Measurements from ENCODE around the gene NBAS. TPM values are rescaled to one million over a fixed set of nuclear protein-coding genes. Genes with fewer than 3 reads are reported as not detected.
A peak's percentile ranks its signal among the peaks of the same experiment; 100 is the strongest.

The NBAS gene
- total and polyA plus RNA-seq, 2 of the 13 experiments (the other 11 are each of a cell fraction or from before 2014, with no cell fraction given), result 33.6 to 58.7 TPM

DNA sequence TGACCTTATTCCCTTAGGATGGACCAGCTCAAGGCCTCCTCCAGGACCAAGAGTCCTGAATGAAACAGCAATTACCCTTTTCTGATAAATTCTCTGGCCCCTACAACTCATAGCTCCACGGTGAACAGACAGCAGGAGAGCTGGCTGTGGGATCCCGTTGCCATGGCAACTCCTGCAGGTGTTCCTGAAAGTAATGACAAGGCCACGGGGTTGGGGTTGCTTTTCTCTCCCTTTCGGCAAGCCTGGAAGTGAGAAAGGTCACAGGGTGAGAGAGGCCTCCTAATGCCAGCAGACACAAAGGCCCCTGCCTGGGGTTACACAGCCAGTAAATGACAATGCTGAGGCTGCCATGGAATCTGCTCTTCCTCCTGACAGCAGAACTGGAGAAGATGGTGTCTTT is 403.0 kb downstream of the NBAS start (continued):
- TF ChIP-seq, protein P1, sequence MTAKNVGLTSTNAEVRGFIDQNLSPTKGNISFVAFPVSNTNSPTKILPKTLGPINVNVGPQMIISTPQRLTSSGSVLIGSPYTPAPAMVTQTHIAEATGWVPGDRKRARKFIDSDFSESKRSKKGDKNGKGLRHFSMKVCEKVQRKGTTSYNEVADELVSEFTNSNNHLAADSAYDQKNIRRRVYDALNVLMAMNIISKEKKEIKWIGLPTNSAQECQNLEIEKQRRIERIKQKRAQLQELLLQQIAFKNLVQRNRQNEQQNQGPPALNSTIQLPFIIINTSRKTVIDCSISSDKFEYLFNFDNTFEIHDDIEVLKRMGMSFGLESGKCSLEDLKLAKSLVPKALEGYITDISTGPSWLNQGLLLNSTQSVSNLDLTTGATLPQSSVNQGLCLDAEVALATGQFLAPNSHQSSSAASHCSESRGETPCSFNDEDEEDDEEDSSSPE (CRISPR knock-in tag; IDR thresholded peaks at IDR 0.05), result no peak
- TF ChIP-seq, protein P2, sequence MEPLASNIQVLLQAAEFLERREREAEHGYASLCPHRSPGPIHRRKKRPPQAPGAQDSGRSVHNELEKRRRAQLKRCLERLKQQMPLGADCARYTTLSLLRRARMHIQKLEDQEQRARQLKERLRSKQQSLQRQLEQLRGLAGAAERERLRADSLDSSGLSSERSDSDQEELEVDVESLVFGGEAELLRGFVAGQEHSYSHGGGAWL (CRISPR knock-in tag; IDR thresholded peaks at IDR 0.05), result no peak
- TF ChIP-seq, protein P3, sequence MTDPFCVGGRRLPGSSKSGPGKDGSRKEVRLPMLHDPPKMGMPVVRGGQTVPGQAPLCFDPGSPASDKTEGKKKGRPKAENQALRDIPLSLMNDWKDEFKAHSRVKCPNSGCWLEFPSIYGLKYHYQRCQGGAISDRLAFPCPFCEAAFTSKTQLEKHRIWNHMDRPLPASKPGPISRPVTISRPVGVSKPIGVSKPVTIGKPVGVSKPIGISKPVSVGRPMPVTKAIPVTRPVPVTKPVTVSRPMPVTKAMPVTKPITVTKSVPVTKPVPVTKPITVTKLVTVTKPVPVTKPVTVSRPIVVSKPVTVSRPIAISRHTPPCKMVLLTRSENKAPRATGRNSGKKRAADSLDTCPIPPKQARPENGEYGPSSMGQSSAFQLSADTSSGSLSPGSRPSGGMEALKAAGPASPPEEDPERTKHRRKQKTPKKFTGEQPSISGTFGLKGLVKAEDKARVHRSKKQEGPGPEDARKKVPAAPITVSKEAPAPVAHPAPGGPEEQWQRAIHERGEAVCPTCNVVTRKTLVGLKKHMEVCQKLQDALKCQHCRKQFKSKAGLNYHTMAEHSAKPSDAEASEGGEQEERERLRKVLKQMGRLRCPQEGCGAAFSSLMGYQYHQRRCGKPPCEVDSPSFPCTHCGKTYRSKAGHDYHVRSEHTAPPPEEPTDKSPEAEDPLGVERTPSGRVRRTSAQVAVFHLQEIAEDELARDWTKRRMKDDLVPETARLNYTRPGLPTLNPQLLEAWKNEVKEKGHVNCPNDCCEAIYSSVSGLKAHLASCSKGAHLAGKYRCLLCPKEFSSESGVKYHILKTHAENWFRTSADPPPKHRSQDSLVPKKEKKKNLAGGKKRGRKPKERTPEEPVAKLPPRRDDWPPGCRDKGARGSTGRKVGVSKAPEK (CRISPR knock-in tag; IDR thresholded peaks at IDR 0.05; ENCODE audit: borderline replicate concordance), result no peak
- TF ChIP-seq, protein P4, sequence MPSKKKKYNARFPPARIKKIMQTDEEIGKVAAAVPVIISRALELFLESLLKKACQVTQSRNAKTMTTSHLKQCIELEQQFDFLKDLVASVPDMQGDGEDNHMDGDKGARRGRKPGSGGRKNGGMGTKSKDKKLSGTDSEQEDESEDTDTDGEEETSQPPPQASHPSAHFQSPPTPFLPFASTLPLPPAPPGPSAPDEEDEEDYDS (CRISPR knock-in tag; IDR thresholded peaks at IDR 0.05), result no peak
- no peak for TF ChIP-seq NFYC (CRISPR knock-in tag; IDR thresholded peaks at IDR 0.05)
- peak; percentile 68 for TF ChIP-seq RFX3 (CRISPR knock-in tag; IDR thresholded peaks at IDR 0.05)
- TF ChIP-seq, protein P5, sequence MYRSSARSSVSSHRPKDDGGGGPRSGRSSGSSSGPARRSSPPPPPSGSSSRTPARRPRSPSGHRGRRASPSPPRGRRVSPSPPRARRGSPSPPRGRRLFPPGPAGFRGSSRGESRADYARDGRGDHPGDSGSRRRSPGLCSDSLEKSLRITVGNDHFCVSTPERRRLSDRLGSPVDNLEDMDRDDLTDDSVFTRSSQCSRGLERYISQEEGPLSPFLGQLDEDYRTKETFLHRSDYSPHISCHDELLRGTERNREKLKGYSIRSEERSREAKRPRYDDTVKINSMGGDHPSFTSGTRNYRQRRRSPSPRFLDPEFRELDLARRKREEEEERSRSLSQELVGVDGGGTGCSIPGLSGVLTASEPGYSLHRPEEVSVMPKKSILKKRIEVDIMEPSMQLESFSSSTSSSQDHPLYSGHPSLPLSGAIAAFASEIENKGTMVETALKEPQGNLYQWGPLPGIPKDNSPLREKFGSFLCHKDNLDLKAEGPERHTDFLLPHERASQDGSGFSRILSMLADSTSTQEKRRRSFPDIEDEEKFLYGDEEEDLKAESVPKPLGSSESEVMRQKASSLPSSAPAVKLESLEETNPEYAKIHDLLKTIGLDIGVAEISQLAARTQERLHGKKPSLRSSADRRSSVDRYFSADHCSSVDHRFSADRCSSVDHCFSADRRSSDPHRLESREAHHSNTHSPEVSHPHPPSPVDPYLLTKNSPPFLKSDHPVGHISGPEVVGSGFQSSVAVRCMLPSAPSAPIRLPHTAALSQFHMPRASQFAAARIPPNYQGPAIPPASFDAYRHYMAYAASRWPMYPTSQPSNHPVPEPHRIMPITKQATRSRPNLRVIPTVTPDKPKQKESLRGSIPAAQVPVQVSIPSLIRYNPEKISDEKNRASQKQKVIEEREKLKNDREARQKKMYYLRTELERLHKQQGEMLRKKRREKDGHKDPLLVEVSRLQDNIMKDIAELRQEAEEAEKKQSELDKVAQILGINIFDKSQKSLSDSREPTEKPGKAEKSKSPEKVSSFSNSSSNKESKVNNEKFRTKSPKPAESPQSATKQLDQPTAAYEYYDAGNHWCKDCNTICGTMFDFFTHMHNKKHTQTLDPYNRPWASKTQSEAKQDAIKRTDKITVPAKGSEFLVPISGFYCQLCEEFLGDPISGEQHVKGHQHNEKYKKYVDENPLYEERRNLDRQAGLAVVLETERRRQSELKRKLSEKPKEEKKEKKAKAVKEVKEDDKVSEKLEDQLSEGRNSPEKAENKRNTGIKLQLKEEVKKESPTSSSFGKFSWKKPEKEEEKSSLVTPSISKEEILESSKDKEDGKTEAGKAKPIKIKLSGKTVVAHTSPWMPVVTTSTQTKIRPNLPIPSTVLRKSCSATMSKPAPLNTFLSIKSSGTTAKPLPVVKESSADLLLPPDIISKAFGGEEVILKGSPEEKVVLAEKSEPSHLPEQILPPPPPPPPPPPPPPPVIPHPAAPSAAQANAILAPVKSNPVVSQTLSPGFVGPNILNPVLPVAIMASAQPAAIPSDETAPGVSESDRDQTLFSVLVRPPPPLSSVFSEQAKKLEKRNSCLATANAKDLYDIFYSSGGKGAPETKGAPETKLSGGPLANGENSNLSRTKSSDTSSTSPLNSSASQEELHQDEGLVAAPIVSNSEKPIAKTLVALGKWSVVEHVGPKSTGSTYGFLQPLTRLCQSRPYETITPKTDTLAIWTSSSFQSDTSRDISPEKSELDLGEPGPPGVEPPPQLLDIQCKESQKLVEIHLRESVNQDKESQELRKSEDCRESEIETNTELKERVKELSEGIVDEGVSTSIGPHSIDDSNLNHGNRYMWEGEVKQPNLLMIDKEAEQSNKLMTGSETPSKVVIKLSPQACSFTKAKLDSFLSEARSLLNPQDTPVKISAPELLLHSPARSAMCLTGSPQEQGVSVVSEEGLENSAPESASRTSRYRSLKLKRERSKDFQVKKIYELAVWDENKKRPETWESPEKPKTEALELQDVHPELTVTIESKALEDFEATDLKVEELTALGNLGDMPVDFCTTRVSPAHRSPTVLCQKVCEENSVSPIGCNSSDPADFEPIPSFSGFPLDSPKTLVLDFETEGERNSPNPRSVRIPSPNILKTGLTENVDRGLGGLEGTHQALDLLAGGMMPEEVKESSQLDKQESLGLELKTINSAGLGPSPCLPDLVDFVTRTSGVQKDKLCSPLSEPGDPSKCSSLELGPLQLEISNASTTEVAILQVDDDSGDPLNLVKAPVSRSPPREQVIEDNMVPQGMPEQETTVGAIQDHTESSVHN (CRISPR knock-in tag; IDR thresholded peaks at IDR 0.05), result no peak
- TF ChIP-seq, protein P6, sequence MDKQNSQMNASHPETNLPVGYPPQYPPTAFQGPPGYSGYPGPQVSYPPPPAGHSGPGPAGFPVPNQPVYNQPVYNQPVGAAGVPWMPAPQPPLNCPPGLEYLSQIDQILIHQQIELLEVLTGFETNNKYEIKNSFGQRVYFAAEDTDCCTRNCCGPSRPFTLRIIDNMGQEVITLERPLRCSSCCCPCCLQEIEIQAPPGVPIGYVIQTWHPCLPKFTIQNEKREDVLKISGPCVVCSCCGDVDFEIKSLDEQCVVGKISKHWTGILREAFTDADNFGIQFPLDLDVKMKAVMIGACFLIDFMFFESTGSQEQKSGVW (CRISPR knock-in tag; IDR thresholded peaks at IDR 0.05; ENCODE audit: borderline replicate concordance), result no peak
- no peak for TF ChIP-seq PAWR (CRISPR knock-in tag; IDR thresholded peaks at IDR 0.05; ENCODE audit: borderline replicate concordance)
- TF ChIP-seq ZNF724P (CRISPR knock-in tag; IDR thresholded peaks at IDR 0.05; ENCODE audit: borderline replicate concordance), result no peak

Measured in HepG2 (cell line).